IMR-90 (cell line): ENCODE results near the gene SMYD4. TPM values are rescaled to one million over a fixed set of nuclear protein-coding genes. Genes with fewer than 3 reads are reported as not detected.

Source experiments
- ATAC-seq: fragments of 200-7000 bp; cut with Tn5 transposase; 2 replicates; pipeline ENCODE4 v1.9.1; 2020; ENCODE audit warnings: low read depth, mild to moderate bottlenecking, moderate library complexity
- BruUV-seq: library from RNA; stranded (reverse); fragments of 400-500 nt; replicated peaks from 2 replicates; lab custom pipeline; 2021; lab: Mats Ljungman, UMichigan
- CTCF ChIA-PET: fragments of 300-600 bp; formaldehyde crosslinking; extraction: SDS; loops from one replicate; lab custom pipeline; 2021; ENCODE audit warnings: antibody characterized with exemption; lab: Yijun Ruan, JAX
- POLR2A ChIA-PET: fragments of 300-600 bp; sonication (Branson Sonifier 250); formaldehyde crosslinking; loops from one replicate; lab custom pipeline; 2022; ENCODE audit warnings: antibody characterized with exemption; ENCODE audit not compliant: unreplicated experiment; lab: Charles Lee
- DNase-seq: peaks from one replicate; pipeline ENCODE4 v3.0.0; 2013
- H2AFZ ChIP-seq: replicated peaks from 2 replicates; pipeline ENCODE3; 2013; ENCODE audit warnings: low read length, mild to moderate bottlenecking; ENCODE audit not compliant: poor library complexity
- H2AK5ac ChIP-seq: 2 replicates; pipeline ENCODE4 v1.6.1; 2013; ENCODE audit warnings: low read depth, low read length, inconsistent platforms
- H2AK9ac ChIP-seq: replicated peaks from 2 replicates; pipeline ENCODE3; 2013; ENCODE audit warnings: mild to moderate bottlenecking, low read depth, low read length, moderate library complexity; ENCODE audit not compliant: poor library complexity
- H2BK120ac ChIP-seq: 2 replicates; pipeline ENCODE4 v1.6.1; 2013; ENCODE audit warnings: low read depth, low read length, inconsistent platforms
- H2BK15ac ChIP-seq: 3 replicates; pipeline ENCODE4 v1.6.1; 2013; ENCODE audit warnings: low read depth, low read length, inconsistent platforms
- H2BK20ac ChIP-seq: 2 replicates; pipeline ENCODE4 v1.6.1; 2013; ENCODE audit warnings: low read depth, mild to moderate bottlenecking, inconsistent platforms, low read length, moderate library complexity
- H2BK5ac ChIP-seq: 2 replicates; pipeline ENCODE4 v1.6.1; 2013; ENCODE audit warnings: mild to moderate bottlenecking, low read depth, low read length, inconsistent platforms; ENCODE audit not compliant: poor library complexity, severe bottlenecking
- H3K14ac ChIP-seq: replicated peaks from 2 replicates; pipeline ENCODE4 v1.6.1; 2013; ENCODE audit warnings: low read depth, low read length, inconsistent platforms
- H3K18ac ChIP-seq: 2 replicates; pipeline ENCODE4 v1.6.1; 2013; ENCODE audit warnings: low read depth, low read length, control low read depth
- H3K23ac ChIP-seq: 2 replicates; pipeline ENCODE4 v1.6.1; 2013; ENCODE audit warnings: low read depth, low read length, inconsistent platforms
- H3K27ac ChIP-seq: 2 replicates; pipeline ENCODE4 v1.5.1; 2013; ENCODE audit warnings: mild to moderate bottlenecking, control low read depth, low read length; ENCODE audit not compliant: insufficient read depth
- H3K27me3 ChIP-seq: 2 replicates; pipeline ENCODE4 v1.6.1; 2013; ENCODE audit warnings: low read length; ENCODE audit not compliant: control insufficient read depth, insufficient read depth
- H3K36me3 ChIP-seq: 2 replicates; pipeline ENCODE4 v1.6.1; 2013; ENCODE audit warnings: low read length, mixed read lengths; ENCODE audit not compliant: control insufficient read depth, insufficient read depth
- H3K4ac ChIP-seq: 2 replicates; pipeline ENCODE4 v1.6.1; 2013; ENCODE audit warnings: low read depth, low read length, inconsistent platforms
- H3K4me1 ChIP-seq: 2 replicates; pipeline ENCODE4 v1.6.1; 2013; ENCODE audit warnings: low read length, mixed read lengths; ENCODE audit not compliant: control insufficient read depth, insufficient read depth
- H3K4me2 ChIP-seq: 2 replicates; pipeline ENCODE4 v1.6.1; 2013; ENCODE audit warnings: low read depth, mild to moderate bottlenecking, control low read depth, low read length, moderate library complexity
- H3K4me3 ChIP-seq: 2 replicates; pipeline ENCODE4 v1.5.1; 2013; ENCODE audit warnings: low read depth, mild to moderate bottlenecking, control low read depth, low read length, moderate library complexity; ENCODE audit not compliant: insufficient read depth
- H3K56ac ChIP-seq: 2 replicates; pipeline ENCODE4 v1.6.1; 2013; ENCODE audit warnings: low read length, inconsistent platforms; ENCODE audit not compliant: insufficient read depth; ENCODE audit errors: extremely low read depth
- H3K79me1 ChIP-seq, 2 experiments: 2 replicates each; pipeline ENCODE4 v1.6.1; 2013; ENCODE audit warnings: low read length in 2 of 2, inconsistent platforms in 1 of 2, low read depth in 1 of 2
- H3K9ac ChIP-seq: 2 replicates; pipeline ENCODE4 v1.6.1; 2013; ENCODE audit warnings: low read depth, low read length, control low read depth
- H3K9me1 ChIP-seq: 2 replicates; pipeline ENCODE4 v1.6.1; 2013; ENCODE audit warnings: low read length, inconsistent platforms; ENCODE audit not compliant: insufficient read depth
- H3K9me3 ChIP-seq: 2 replicates; pipeline ENCODE4 v1.6.1; 2013; ENCODE audit warnings: low read length; ENCODE audit not compliant: control insufficient read depth, insufficient read depth
- H4K20me1 ChIP-seq: 2 replicates; pipeline ENCODE4 v1.6.1; 2013; ENCODE audit warnings: low read length, inconsistent platforms; ENCODE audit not compliant: insufficient read depth
- H4K5ac ChIP-seq: 2 replicates; pipeline ENCODE4 v1.6.1; 2013; ENCODE audit warnings: mild to moderate bottlenecking, low read depth, low read length, control low read depth
- H4K8ac ChIP-seq, 2 experiments: 2 replicates each; pipeline ENCODE4 v1.6.1; 2013; ENCODE audit warnings: low read depth in 2 of 2, low read length in 2 of 2, control low read depth in 1 of 2, inconsistent platforms in 1 of 2
- H4K91ac ChIP-seq: 2 replicates; pipeline ENCODE4 v1.6.1; 2013; ENCODE audit warnings: low read depth, low read length, inconsistent platforms; ENCODE audit not compliant: insufficient read depth
- BHLHE40 ChIP-seq: fragments of 150-350 bp; IDR thresholded peaks from 2 replicates; pipeline ENCODE4 v1.6.1; 2016; ENCODE audit warnings: mild to moderate bottlenecking, low read depth, low read length
- CHD1 ChIP-seq: IDR thresholded peaks from 2 replicates; pipeline ENCODE4 v1.6.1; 2012; ENCODE audit warnings: low read depth, low read length, improper control_type of control experiment
- FOS ChIP-seq: fragments of 150-350 bp; IDR thresholded peaks from 2 replicates; pipeline ENCODE4 v1.6.1; 2016; ENCODE audit warnings: low read depth, low read length
- MAFK ChIP-seq: IDR thresholded peaks from 2 replicates; pipeline ENCODE4 v1.6.1; 2012; ENCODE audit warnings: low read depth, low read length, improper control_type of control experiment
- MAZ ChIP-seq: IDR thresholded peaks from 2 replicates; pipeline ENCODE4 v1.6.1; 2012; ENCODE audit warnings: low read depth, mild to moderate bottlenecking, low read length, improper control_type of control experiment, moderate library complexity, borderline replicate concordance
- MXI1 ChIP-seq: IDR thresholded peaks from 2 replicates; pipeline ENCODE4 v1.6.1; 2012; ENCODE audit warnings: low read depth, mild to moderate bottlenecking, low read length, moderate library complexity, borderline replicate concordance
- RAD21 ChIP-seq: IDR thresholded peaks from 2 replicates; pipeline ENCODE4 v1.6.1; 2012; ENCODE audit warnings: low read length, improper control_type of control experiment
- RCOR1 ChIP-seq: IDR thresholded peaks from 2 replicates; pipeline ENCODE4 v1.6.1; 2012; ENCODE audit warnings: mild to moderate bottlenecking, low read length, improper control_type of control experiment; ENCODE audit not compliant: insufficient replicate concordance
- RFX5 ChIP-seq: IDR thresholded peaks from 2 replicates; pipeline ENCODE4 v1.8.0; 2012; ENCODE audit warnings: low read depth, mild to moderate bottlenecking, low read length, moderate library complexity
- SMC3 ChIP-seq: fragments of 150-350 bp; IDR thresholded peaks from 2 replicates; pipeline ENCODE4 v1.6.1; 2016; ENCODE audit warnings: low read depth, mild to moderate bottlenecking, antibody characterized with exemption, low read length, moderate library complexity
- WGBS, 2 experiments: methylation state at CpG; one replicate each; pipeline versions ENCODE4 v1.1.5 to v1.1.7; 2013; ENCODE audit warnings: missing lambda C conversion rate in 2 of 2; ENCODE audit not compliant: insufficient read length in 1 of 2; ENCODE audit errors: extremely low coverage in 2 of 2; 5-methylcytosine and 5-hydroxymethylcytosine counted together
- dilution Hi-C: fragments of 300-500 bp; cut with HindIII; formaldehyde crosslinking; loops from one replicate; pipeline ENCODE4 v1.14.3; 2018; ENCODE audit warnings: low sequenced_read_pairs; ENCODE audit not compliant: unreplicated experiment
- in situ Hi-C: fragments of 300-500 bp; cut with MboI; formaldehyde crosslinking; loops from 3 replicates; pipeline ENCODE4 v1.14.3; 2019; ENCODE audit warnings: low sequenced_read_pairs, inconsistent platforms, mixed read lengths
- intact Hi-C: fragments of 100-400 bp; cut with micrococcal nuclease; formaldehyde crosslinking; loops from 2 replicates; pipeline ENCODE4 v1.10.0; 2022
- polyA plus RNA-seq, 3 experiments: library from polyadenylated mRNA; depleted of rRNA; stranded (reverse); fragments of >200 nt; gene quantifications; 2 replicates each; pipeline ENCODE4 v1.2.3, GENCODE V29; 2012; ENCODE audit warnings: low replicate concordance in 1 of 3
- total RNA-seq: library from RNA; depleted of rRNA; stranded (reverse); fragments of >200 nt; gene quantifications from 2 replicates; pipeline ENCODE4 v1.2.3, GENCODE V29; 2012
- TF ChIP-seq, protein P1 (sequence below): fragments of 150-350 bp; IDR thresholded peaks from 2 replicates; pipeline ENCODE4 v1.6.1; 2016; ENCODE audit warnings: low read depth, mild to moderate bottlenecking, low read length, moderate library complexity, borderline replicate concordance

The SMYD4 gene
- total and polyA plus RNA-seq, 2 of the 4 experiments (the other 2 are of a cell fraction) = 5.3 to 7.2 TPM

DNA sequence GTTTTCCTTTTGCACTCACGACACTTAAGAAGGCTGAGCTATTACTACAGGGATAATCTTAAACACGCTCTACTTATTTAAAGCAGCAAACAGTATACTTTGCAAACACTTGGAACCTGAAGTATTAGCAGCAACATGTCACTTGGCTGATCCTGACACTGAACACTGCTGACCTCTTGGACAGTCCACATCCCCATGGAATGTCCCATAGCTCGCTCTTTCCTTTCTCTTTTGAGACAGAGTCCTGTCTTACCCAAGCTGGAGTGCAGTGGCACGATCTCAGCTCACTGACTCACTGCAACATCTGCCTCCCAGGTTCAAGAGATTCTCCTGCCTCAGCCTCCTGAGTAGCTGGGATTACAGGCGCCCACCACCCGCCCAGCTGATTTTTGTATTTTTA lies 26.4 kb downstream of the SMYD4 start:
- H3K4me3 ChIP-seq = no peak overlapping the region
- H2AK9ac ChIP-seq = no peak overlapping the region
- POLR2A ChIA-PET = no interaction called here
- no peak overlapping the region for H3K56ac ChIP-seq
- no peak overlapping the region for H2AFZ ChIP-seq
- in situ Hi-C loops (no loop called here), dilution Hi-C loops (no loop called here), intact Hi-C loops (no loop called here)
- no peak overlapping the region for H3K9ac ChIP-seq
- H2BK20ac ChIP-seq = no peak overlapping the region
- no peak overlapping the region for H3K23ac ChIP-seq
- H2BK120ac ChIP-seq = no peak overlapping the region
- H3K9me1 ChIP-seq = peaks cover 3% of the 10 kb centered on the region; the same call in 1 of the 2 replicates
- no peak overlapping the region for H3K4me2 ChIP-seq
- peaks cover 0 to 9% of the 10 kb centered on the region in 2 experiments; a peak in 2 of 4 replicates for H3K79me1 ChIP-seq
- no peak for DNase-seq
- H4K20me1 ChIP-seq = no peaks in the 10 kb centered on the region
- no peak overlapping the region for H4K5ac ChIP-seq
- no TSS peak for BruUV-seq
- H2AK5ac ChIP-seq = no peak overlapping the region
- no peak overlapping the region for H4K8ac ChIP-seq
- H3K9me3 ChIP-seq = no peaks in the 10 kb centered on the region
- H3K18ac ChIP-seq = no peak overlapping the region
- ATAC-seq = no peak
- no peak overlapping the region for H2BK5ac ChIP-seq
- H4K91ac ChIP-seq = no peak overlapping the region
- H3K4ac ChIP-seq = no peak overlapping the region
- no peak overlapping the region for H3K27ac ChIP-seq
- CTCF ChIA-PET = no interaction called here
- peaks cover 23% of the 10 kb centered on the region for H3K36me3 ChIP-seq
- H3K27me3 ChIP-seq = no peaks in the 10 kb centered on the region
- 90% methylated on average over 2 of the region's 6 CpGs; no CpG with 5 or more reads in 1 of the 2 experiments for WGBS, 2 experiments
- H3K14ac ChIP-seq = no peak overlapping the region
- no peak for TF ChIP-seq MXI1
- no peak for TF ChIP-seq SMC3
- no peak for TF ChIP-seq MAFK
- TF ChIP-seq, protein P1, sequence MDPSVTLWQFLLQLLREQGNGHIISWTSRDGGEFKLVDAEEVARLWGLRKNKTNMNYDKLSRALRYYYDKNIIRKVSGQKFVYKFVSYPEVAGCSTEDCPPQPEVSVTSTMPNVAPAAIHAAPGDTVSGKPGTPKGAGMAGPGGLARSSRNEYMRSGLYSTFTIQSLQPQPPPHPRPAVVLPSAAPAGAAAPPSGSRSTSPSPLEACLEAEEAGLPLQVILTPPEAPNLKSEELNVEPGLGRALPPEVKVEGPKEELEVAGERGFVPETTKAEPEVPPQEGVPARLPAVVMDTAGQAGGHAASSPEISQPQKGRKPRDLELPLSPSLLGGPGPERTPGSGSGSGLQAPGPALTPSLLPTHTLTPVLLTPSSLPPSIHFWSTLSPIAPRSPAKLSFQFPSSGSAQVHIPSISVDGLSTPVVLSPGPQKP = no peak
- TF ChIP-seq BHLHE40 = no peak
- no peak for TF ChIP-seq RAD21
- TF ChIP-seq MAZ = no peak
- no peak for TF ChIP-seq RCOR1
- TF ChIP-seq RFX5 = no peak
- TF ChIP-seq CHD1 = no peak
- no peak for TF ChIP-seq FOS
- no peak overlapping the region for H2BK15ac ChIP-seq
- no peaks in the 10 kb centered on the region for H3K4me1 ChIP-seq
